ENCODE results near the gene SPSB3. TPM values are rescaled to one million over a fixed set of nuclear protein-coding genes. Genes with fewer than 3 reads are reported as not detected.

The SPSB3 gene
- total RNA-seq, 1 donor from 2014 or later, result 50.0 TPM

- H3K4me3 Mint-ChIP-seq, result no peak overlapping the region
- no peak overlapping the region for H3K27ac Mint-ChIP-seq
- DNase-seq (ENCODE audit: low spot score in 2 of 2, unreplicated experiment in 2 of 2), result no peak
- no peaks in the 10 kb centered on the region for H3K9me3 Mint-ChIP-seq
- no peak for TF ChIP-seq CTCF (IDR thresholded peaks at IDR 0.05; ENCODE audit: unreplicated experiment)
- H3K36me3 Mint-ChIP-seq, result peaks cover 7% of the 10 kb centered on the region
- no peaks in the 10 kb centered on the region for H3K4me1 Mint-ChIP-seq
- H3K27me3 Mint-ChIP-seq (ENCODE audit: low read depth), result no peaks in the 10 kb centered on the region
Observed at GRCh38 chr16:1759511-1759910, 22.9 kb downstream of the SPSB3 start.

- H3K27ac Mint-ChIP-seq, result no peak overlapping the region
- no peak overlapping the region for H3K4me3 Mint-ChIP-seq
Observed at GRCh38 chr16:1758923-1759322, 23.4 kb downstream of the SPSB3 start.

GRCh38 chr16:1757714-1758461 is 24.5 kb downstream of the SPSB3 start:
- Mint-ChIP-seq H3K9me3 (no peaks in the 10 kb centered on the region), H3K4me1 (no peaks in the 10 kb centered on the region), H3K27ac (no peak overlapping the region), H3K4me3 (no peak overlapping the region), H3K27me3 (ENCODE audit: low read depth) (no peaks in the 10 kb centered on the region), H3K36me3 (peaks cover 8% of the 10 kb centered on the region)
- no peak for TF ChIP-seq CTCF (IDR thresholded peaks at IDR 0.05; ENCODE audit: unreplicated experiment)
- no peak for DNase-seq (ENCODE audit: low spot score in 2 of 2, unreplicated experiment in 2 of 2)

More at GRCh38 chr16:1758923-1759322, 23.4 kb downstream of the SPSB3 start:
- no peak for DNase-seq (ENCODE audit: low spot score in 2 of 2, unreplicated experiment in 2 of 2)
- no peak for TF ChIP-seq CTCF (IDR thresholded peaks at IDR 0.05; ENCODE audit: unreplicated experiment)
- Mint-ChIP-seq H3K36me3 (peaks cover 7% of the 10 kb centered on the region), H3K27me3 (ENCODE audit: low read depth) (no peaks in the 10 kb centered on the region), H3K9me3 (no peaks in the 10 kb centered on the region), H3K4me1 (no peaks in the 10 kb centered on the region)

GRCh38 chr16:1754204-1754603 is 28.2 kb downstream of the SPSB3 start:
- Mint-ChIP-seq H3K4me1 (no peaks in the 10 kb centered on the region), H3K36me3 (peaks cover 7% of the 10 kb centered on the region), H3K4me3 (no peak overlapping the region), H3K27ac (no peak overlapping the region), H3K9me3 (no peaks in the 10 kb centered on the region), H3K27me3 (ENCODE audit: low read depth) (no peaks in the 10 kb centered on the region)
- no peak for TF ChIP-seq CTCF (IDR thresholded peaks at IDR 0.05; ENCODE audit: unreplicated experiment)
- DNase-seq (ENCODE audit: low spot score in 2 of 2, unreplicated experiment in 2 of 2), result no peak

GRCh38 chr16:1752853-1753252 is 29.5 kb downstream of the SPSB3 start:
- no peaks in the 10 kb centered on the region for H3K4me1 Mint-ChIP-seq
- peaks cover 7% of the 10 kb centered on the region for H3K36me3 Mint-ChIP-seq
- H3K9me3 Mint-ChIP-seq, result no peaks in the 10 kb centered on the region
- H3K4me3 Mint-ChIP-seq, result no peak overlapping the region
- no peak for TF ChIP-seq CTCF (IDR thresholded peaks at IDR 0.05; ENCODE audit: unreplicated experiment)
- H3K27ac Mint-ChIP-seq, result no peak overlapping the region
- H3K27me3 Mint-ChIP-seq (ENCODE audit: low read depth), result no peaks in the 10 kb centered on the region
- DNase-seq (ENCODE audit: low spot score in 2 of 2, unreplicated experiment in 2 of 2), result no peak
